Testis (tissue), 3 donors: ENCODE measurements around the gene SUN1. TPM values are rescaled to one million over a fixed set of nuclear protein-coding genes. Genes with fewer than 3 reads are reported as not detected.

Source experiments
- DNase-seq: peaks from one replicate; pipeline ENCODE4 v3.0.0-alpha.2; 2019
- H3K27ac ChIP-seq, 2 donors: fragments of 200-600 bp; sonication (generic); one replicate each; pipeline ENCODE4 v1.5.1; 2019
- H3K27me3 ChIP-seq: fragments of 200-600 bp; sonication (generic); one replicate; pipeline ENCODE4 v1.5.1; 2019
- H3K36me3 ChIP-seq: fragments of 200-600 bp; sonication (generic); one replicate; pipeline ENCODE4 v1.5.1; 2017; ENCODE audit warnings: low read depth; ENCODE audit errors: missing control alignments
- H3K4me1 ChIP-seq: fragments of 200-600 bp; sonication (generic); one replicate; pipeline ENCODE4 v1.5.1; 2019
- H3K4me3 ChIP-seq, 2 donors: fragments of 200-600 bp; sonication (generic); one replicate each; pipeline ENCODE4 v1.5.1; 2017 to 2019
- H3K9me3 ChIP-seq: fragments of 200-600 bp; sonication (generic); one replicate; pipeline ENCODE4 v1.5.1; 2017
- POLR2A ChIP-seq: fragments of 450-650 bp; IDR thresholded peaks from one replicate; pipeline ENCODE4 v1.6.1; 2017; ENCODE audit warnings: antibody characterized with exemption, mild to moderate bottlenecking, moderate library complexity
- WGBS, 2 donors: methylation state at CpG; one replicate each; pipeline ENCODE4 v1.1.5; 2018; 5-methylcytosine and 5-hydroxymethylcytosine counted together
- intact Hi-C: fragments of 100-400 bp; cut with DNase I; formaldehyde crosslinking; loops from one replicate; pipeline ENCODE4 v1.15.1; 2023; ENCODE audit warnings: low total_unique reads
- polyA plus RNA-seq: library from polyadenylated mRNA; stranded (reverse); fragments of 350-450 nt; fragmentation: Illumina TruSeq; extraction: RNeasy Lipid Tissue Mini Kit (QIAGEN cat#74804); gene quantifications from one replicate; pipeline ENCODE4 v1.2.3, GENCODE V29; 2014; ENCODE audit warnings: low read depth, low replicate concordance; ENCODE audit not compliant: insufficient read depth
- total RNA-seq, 2 donors: library from RNA; depleted of rRNA; stranded (reverse); fragments of >200 nt; gene quantifications; one replicate each; pipeline ENCODE4 v1.2.3, GENCODE V29; 2016
- TF ChIP-seq, protein P1 (sequence below), 3 experiments: fragments of 450-650 bp in 2 of 3; fragments of 200-600 bp in 1 of 3; sonication (generic) in 1 of 3; IDR thresholded peaks; one replicate each; pipeline ENCODE4 v1.5.1; 2016 to 2019; ENCODE audit warnings: antibody characterized with exemption in 3 of 3, mild to moderate bottlenecking in 2 of 3, moderate library complexity in 1 of 3

Gene SUN1
- total and polyA plus RNA-seq, 3 donors from 2014 or later, result 167 to 213 (median 173) TPM

DNA sequence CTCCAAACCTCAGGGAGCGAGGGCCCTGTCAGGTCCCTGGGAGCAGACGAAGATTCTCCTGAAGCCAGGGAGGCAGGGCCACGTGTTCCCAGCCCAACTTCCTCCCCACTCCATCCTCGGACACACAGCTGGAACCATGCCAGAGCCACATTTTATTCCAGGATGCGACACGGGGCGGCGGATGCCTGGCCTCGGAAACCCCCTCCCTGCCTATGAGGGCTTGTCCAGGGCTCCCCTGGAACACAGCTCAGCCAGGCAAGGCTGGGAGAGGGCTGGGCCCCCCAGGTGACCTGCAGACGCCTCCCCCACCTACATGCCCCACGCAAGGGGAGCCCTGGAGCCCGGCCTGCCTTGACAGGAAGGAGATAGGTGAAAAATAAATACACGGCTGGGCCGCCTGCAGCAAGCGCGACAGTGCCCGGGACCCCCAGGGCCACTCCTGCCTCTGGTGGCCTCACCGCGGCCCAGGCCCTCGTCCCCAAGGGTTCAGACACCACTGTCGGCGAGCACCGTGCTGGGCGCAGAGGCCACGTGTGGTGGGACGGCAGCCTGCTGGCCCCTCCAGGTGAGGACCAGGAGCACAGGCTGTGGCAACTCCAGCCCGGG, 65.6 kb downstream of the SUN1 start:
- 47 to 67% methylated on average over 12 to 27 of the region's 27 CpGs for WGBS, 2 donors
- DNase-seq, result no peak
- no peaks in the 10 kb centered on the region for H3K27me3 ChIP-seq
- H3K9me3 ChIP-seq, result no peaks in the 10 kb centered on the region
- H3K4me1 ChIP-seq, result no peaks in the 10 kb centered on the region
- H3K4me3 ChIP-seq, result no peak overlapping the region
- intact Hi-C loops, result no loop called here
- TF ChIP-seq POLR2A, result no peak
- TF ChIP-seq, protein P1, sequence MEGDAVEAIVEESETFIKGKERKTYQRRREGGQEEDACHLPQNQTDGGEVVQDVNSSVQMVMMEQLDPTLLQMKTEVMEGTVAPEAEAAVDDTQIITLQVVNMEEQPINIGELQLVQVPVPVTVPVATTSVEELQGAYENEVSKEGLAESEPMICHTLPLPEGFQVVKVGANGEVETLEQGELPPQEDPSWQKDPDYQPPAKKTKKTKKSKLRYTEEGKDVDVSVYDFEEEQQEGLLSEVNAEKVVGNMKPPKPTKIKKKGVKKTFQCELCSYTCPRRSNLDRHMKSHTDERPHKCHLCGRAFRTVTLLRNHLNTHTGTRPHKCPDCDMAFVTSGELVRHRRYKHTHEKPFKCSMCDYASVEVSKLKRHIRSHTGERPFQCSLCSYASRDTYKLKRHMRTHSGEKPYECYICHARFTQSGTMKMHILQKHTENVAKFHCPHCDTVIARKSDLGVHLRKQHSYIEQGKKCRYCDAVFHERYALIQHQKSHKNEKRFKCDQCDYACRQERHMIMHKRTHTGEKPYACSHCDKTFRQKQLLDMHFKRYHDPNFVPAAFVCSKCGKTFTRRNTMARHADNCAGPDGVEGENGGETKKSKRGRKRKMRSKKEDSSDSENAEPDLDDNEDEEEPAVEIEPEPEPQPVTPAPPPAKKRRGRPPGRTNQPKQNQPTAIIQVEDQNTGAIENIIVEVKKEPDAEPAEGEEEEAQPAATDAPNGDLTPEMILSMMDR (IDR thresholded peaks at IDR 0.05), result no peak
- H3K36me3 ChIP-seq, result peaks cover 5% of the 10 kb centered on the region
- no peak overlapping the region for H3K27ac ChIP-seq

DNA sequence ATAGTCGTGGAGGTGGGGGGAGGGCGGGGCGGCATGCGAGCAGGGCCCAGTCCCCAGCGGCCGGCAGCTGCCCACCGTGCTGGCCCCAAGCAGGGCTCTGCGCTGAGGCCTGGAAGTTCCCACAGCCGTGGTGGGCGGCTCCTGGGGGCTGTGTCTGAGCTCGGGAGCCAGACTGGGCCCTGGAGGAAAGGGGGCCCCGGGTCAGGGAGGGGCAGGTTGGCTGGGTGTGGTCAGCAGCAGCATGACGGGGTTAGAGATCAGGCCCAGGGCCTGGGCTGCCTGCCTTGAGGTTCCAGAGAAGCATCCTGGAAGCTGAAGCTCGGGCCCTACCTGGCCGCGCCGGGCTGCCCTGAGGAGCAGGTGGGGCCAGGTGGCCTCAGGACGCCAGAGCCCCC, 66.2 kb downstream of the SUN1 start:
- H3K27me3 ChIP-seq, result no peaks in the 10 kb centered on the region
- no peak overlapping the region for H3K27ac ChIP-seq
- intact Hi-C loops, result no loop called here
- no peaks in the 10 kb centered on the region for H3K4me1 ChIP-seq
- no peak overlapping the region for H3K4me3 ChIP-seq
- peaks cover 5% of the 10 kb centered on the region for H3K36me3 ChIP-seq
- TF ChIP-seq POLR2A, result no peak
- TF ChIP-seq, protein P1 (IDR thresholded peaks at IDR 0.05), result no peak
- no peaks in the 10 kb centered on the region for H3K9me3 ChIP-seq
- no peak for DNase-seq
- WGBS, 2 donors, result 89% methylated on average over 7 to 18 of the region's 18 CpGs

DNA sequence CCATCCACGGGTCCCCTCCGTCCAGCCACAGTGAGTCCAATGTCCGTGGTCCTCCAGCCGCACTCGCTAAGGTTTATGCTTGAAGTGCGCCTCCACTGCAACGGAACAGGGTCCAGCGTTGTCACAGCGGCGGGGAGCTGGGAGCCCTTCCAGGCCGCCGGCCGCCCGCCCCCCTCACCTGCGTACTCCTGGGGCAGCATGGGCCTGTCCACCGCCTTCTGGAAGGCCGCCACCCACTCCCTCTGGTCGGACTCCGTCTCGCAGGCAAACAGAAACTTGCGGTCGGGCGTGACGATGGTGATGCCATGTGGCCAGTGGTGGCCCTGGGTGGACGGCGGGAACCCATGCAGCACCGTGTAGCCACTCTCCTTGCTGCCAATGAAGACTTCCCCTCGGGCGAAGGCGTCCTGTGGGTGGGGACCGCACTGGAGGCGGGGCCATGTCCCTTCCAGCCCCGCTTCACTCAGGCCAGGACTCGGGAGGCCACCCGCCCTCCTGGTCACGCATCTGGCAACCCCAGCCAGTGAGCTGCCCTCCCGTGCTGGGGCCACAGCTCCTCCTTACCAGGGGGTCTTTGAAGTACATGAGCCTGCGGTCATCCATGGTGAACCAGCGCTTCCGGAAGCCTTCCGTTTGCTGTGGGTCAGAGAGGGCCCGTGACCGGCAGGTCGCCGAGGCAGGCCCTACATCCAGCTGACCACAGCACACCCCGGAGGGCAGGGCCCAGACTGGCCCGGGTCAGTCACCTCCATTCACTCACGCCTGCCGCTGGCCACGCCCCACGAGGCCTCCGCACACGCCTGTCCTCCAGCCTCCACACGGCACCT, 66.8 kb downstream of the SUN1 start:
- Histone ChIP-seq H3K4me1 (no peaks in the 10 kb centered on the region), H3K36me3 (peaks cover 5% of the 10 kb centered on the region), H3K9me3 (no peaks in the 10 kb centered on the region), H3K27ac (no peak overlapping the region), H3K27me3 (no peaks in the 10 kb centered on the region), H3K4me3 (no peak overlapping the region)
- WGBS, 2 donors, result 89 to 91% methylated on average over 17 to 54 of the region's 54 CpGs
- intact Hi-C loops, result no loop called here
- no peak for TF ChIP-seq POLR2A
- TF ChIP-seq, protein P1 (IDR thresholded peaks at IDR 0.05), result no peak
- no peak for DNase-seq

DNA sequence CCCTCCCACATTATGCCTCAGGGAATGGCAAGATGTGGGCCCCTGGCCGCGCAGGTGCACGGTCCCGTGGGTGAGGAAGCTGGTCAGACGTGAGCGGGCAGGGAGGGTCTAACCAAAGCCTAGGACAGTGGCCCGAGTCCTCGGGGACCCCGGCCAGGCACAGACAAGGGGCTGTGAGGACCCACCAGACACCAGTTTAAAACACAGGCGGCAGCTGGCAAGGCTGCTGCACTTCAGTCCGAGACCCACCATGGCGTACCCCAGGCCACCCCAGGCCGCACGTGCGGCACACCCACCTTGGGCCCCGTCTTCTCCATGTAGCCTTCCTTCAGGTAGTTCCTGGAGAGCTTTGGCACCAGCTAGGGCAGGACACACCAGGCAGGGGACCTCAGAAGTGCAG, 67.5 kb downstream of the SUN1 start:
- no peak overlapping the region for H3K27ac ChIP-seq
- no peak for TF ChIP-seq POLR2A
- TF ChIP-seq, protein P1 (IDR thresholded peaks at IDR 0.05), result no peak
- H3K27me3 ChIP-seq, result no peaks in the 10 kb centered on the region
- no peaks in the 10 kb centered on the region for H3K4me1 ChIP-seq
- H3K4me3 ChIP-seq, result no peak overlapping the region
- H3K36me3 ChIP-seq, result peaks cover 5% of the 10 kb centered on the region
- 96% methylated on average over 5 to 16 of the region's 16 CpGs for WGBS, 2 donors
- DNase-seq, result no peak
- intact Hi-C loops, result no loop called here
- no peaks in the 10 kb centered on the region for H3K9me3 ChIP-seq
